Endothelial cell of umbilical vein (primary cell): ENCODE measurements around the gene TIMM17A. TPM values are rescaled to one million over a fixed set of nuclear protein-coding genes. Genes with fewer than 3 reads are reported as not detected.
"Not testable (repeated sequence)": the region's sequence is repeated elsewhere in the genome, so short reads cannot be mapped to it uniquely, and the experiment has no call there.

Experiments used
- BruUV-seq: library from RNA; stranded (reverse); fragments of 400-500 nt; replicated peaks from 2 replicates; lab custom pipeline; 2021; lab: Mats Ljungman, UMichigan
- CTCF ChIA-PET: fragments of 300-600, 350-600 bp; sonication (Branson Sonifier 250); formaldehyde crosslinking; loops from one replicate; lab custom pipeline; 2021; ENCODE audit warnings: antibody characterized with exemption, inconsistent platforms; lab: Charles Lee
- POLR2A ChIA-PET: fragments of 300-600, 350-600 bp; sonication (Branson Sonifier 250); formaldehyde crosslinking; loops from one replicate; lab custom pipeline; 2021; ENCODE audit warnings: antibody characterized with exemption, inconsistent platforms; lab: Charles Lee
- DNase-seq: peaks from one replicate; pipeline ENCODE4 v3.0.0-alpha.2; 2011; ENCODE audit warnings: low read depth, low spot score
- FAIRE-seq: peaks from 2 replicates; lab custom pipeline; 2011; peaks lifted over from hg19 to GRCh38; lab: Jason Lieb, UNC
- H2AFZ ChIP-seq: 2 replicates; pipeline ENCODE4 v1.6.0; 2012; ENCODE audit warnings: low read depth, low read length, control low read depth, inconsistent platforms
- H3K27ac ChIP-seq: 2 replicates; pipeline ENCODE4 v1.5.1; 2011; ENCODE audit warnings: low read depth, mild to moderate bottlenecking, control low read depth, low read length, moderate library complexity; ENCODE audit not compliant: insufficient read depth
- H3K27me3 ChIP-seq, 2 experiments: 2 replicates each; pipeline versions ENCODE4 v1.6.0 to v1.6.1; 2011; ENCODE audit warnings: low read length in 2 of 2, mixed read lengths in 1 of 2; ENCODE audit not compliant: control insufficient read depth in 2 of 2, insufficient read depth in 2 of 2
- H3K36me3 ChIP-seq, 2 experiments: 2 replicates in 1 of 2; 3 replicates in 1 of 2; pipeline ENCODE4 v1.5.1; 2011; ENCODE audit warnings: low read length in 2 of 2, mild to moderate bottlenecking in 1 of 2, moderate library complexity in 1 of 2; ENCODE audit not compliant: control insufficient read depth in 2 of 2, insufficient read depth in 2 of 2; ENCODE audit errors: extremely low read depth in 1 of 2
- H3K4me1 ChIP-seq: 3 replicates; pipeline ENCODE4 v1.5.1; 2011; ENCODE audit warnings: mild to moderate bottlenecking, low read length; ENCODE audit not compliant: control insufficient read depth, insufficient read depth; ENCODE audit errors: extremely low read depth
- H3K4me2 ChIP-seq: 2 replicates; pipeline ENCODE4 v1.6.1; 2011; ENCODE audit warnings: low read length, control low read depth, mixed read lengths; ENCODE audit not compliant: insufficient read depth
- H3K4me3 ChIP-seq, 3 experiments: fragments of 200-600 bp in 1 of 3; sonication (generic), shearing (Covaris generic) in 1 of 3; replicated peaks in 1 of 3; 2 replicates each; pipeline ENCODE4 v1.5.1; 2011 to 2016; ENCODE audit warnings: control low read depth in 3 of 3, low read length in 3 of 3, mild to moderate bottlenecking in 2 of 3, inconsistent platforms in 1 of 3, low read depth in 1 of 3, moderate library complexity in 1 of 3; ENCODE audit not compliant: insufficient read depth in 1 of 3
- H3K79me2 ChIP-seq: 2 replicates; pipeline ENCODE4 v1.6.0; 2012; ENCODE audit warnings: low read length, inconsistent platforms; ENCODE audit not compliant: control insufficient read depth, insufficient read depth
- H3K9ac ChIP-seq: replicated peaks from 2 replicates; pipeline ENCODE3; 2011; ENCODE audit warnings: low read length, control low read depth; ENCODE audit not compliant: insufficient read depth; ENCODE audit errors: extremely low read depth
- H3K9me1 ChIP-seq: replicated peaks from 3 replicates; pipeline ENCODE4 v1.6.0; 2011; ENCODE audit warnings: mild to moderate bottlenecking, low read length; ENCODE audit not compliant: control insufficient read depth, insufficient read depth; ENCODE audit errors: extremely low read depth
- H3K9me3 ChIP-seq: replicated peaks from 2 replicates; pipeline ENCODE4 v1.5.1; 2012; ENCODE audit warnings: low read length, inconsistent platforms; ENCODE audit not compliant: control insufficient read depth, insufficient read depth
- H4K20me1 ChIP-seq: replicated peaks from 2 replicates; pipeline ENCODE3; 2011; ENCODE audit warnings: mild to moderate bottlenecking, low read length; ENCODE audit not compliant: control insufficient read depth, insufficient read depth; ENCODE audit errors: extremely low read depth
- CTCF ChIP-seq, 2 donors: IDR thresholded peaks; 1 replicate in 1 of 2; 2 replicates in 1 of 2; pipeline ENCODE4 v1.5.1; 2011; ENCODE audit warnings: low read length in 2 of 2, mild to moderate bottlenecking in 2 of 2, moderate library complexity in 2 of 2, control low read depth in 1 of 2, inconsistent platforms in 1 of 2, low read depth in 1 of 2; ENCODE audit not compliant: insufficient read depth in 1 of 2; ENCODE audit errors: extremely low read depth in 1 of 2
- EZH2 ChIP-seq: IDR thresholded peaks from 2 replicates; pipeline ENCODE4 v1.6.1; 2012; ENCODE audit warnings: borderline replicate concordance, low read depth, mild to moderate bottlenecking, moderate library complexity, low read length, inconsistent platforms; ENCODE audit not compliant: severe bottlenecking
- FOS ChIP-seq: IDR thresholded peaks from 2 replicates; pipeline ENCODE4 v1.6.1; 2011; ENCODE audit warnings: mild to moderate bottlenecking, low read length, moderate library complexity, borderline replicate concordance; ENCODE audit not compliant: insufficient read depth
- GATA2 ChIP-seq: IDR thresholded peaks from 2 replicates; pipeline ENCODE4 v1.7.0; 2011; ENCODE audit warnings: low read depth, mild to moderate bottlenecking, moderate library complexity, mixed read lengths, low read length; ENCODE audit not compliant: insufficient read length, insufficient read depth
- JUN ChIP-seq: IDR thresholded peaks from 2 replicates; pipeline ENCODE4 v1.6.1; 2011; ENCODE audit warnings: borderline replicate concordance, low read depth; ENCODE audit not compliant: insufficient read length, insufficient read depth
- MYC ChIP-seq: IDR thresholded peaks from one replicate; pipeline ENCODE4 v1.6.1; 2011; ENCODE audit warnings: mild to moderate bottlenecking, low read depth, low read length
- POLR2A ChIP-seq: IDR thresholded peaks from 2 replicates; pipeline ENCODE4 v1.6.1; 2012; ENCODE audit warnings: low read depth, mild to moderate bottlenecking, control low read depth, low read length
- POLR2AphosphoS5 ChIP-seq: IDR thresholded peaks from 2 replicates; pipeline ENCODE4 v1.6.1; 2012; ENCODE audit warnings: low read depth, mild to moderate bottlenecking, control low read depth, low read length, moderate library complexity; ENCODE audit not compliant: insufficient read depth
- dilution Hi-C: fragments of 300-500 bp; cut with MboI; formaldehyde crosslinking; loops from one replicate; pipeline ENCODE4 v1.15.0; 2019; ENCODE audit warnings: low sequenced_read_pairs; ENCODE audit not compliant: extremely low pct_ligation_motif_present
- intact Hi-C: fragments of 100-400 bp; cut with micrococcal nuclease; formaldehyde crosslinking; loops from one replicate; pipeline ENCODE4 v1.10.0; 2022
- polyA plus RNA-seq, 4 experiments: library from polyadenylated mRNA; depleted of rRNA in 3 of 4; stranded (reverse) in 3 of 4; unstranded in 1 of 4; fragments of >200 nt; gene quantifications; 2 replicates each; pipeline versions ENCODE4 v1.2.1 to v1.2.3, GENCODE V29; 2011 to 2012; ENCODE audit warnings: missing spikeins in 1 of 4
- total RNA-seq: library from RNA; stranded (reverse); gene quantifications from 2 replicates; pipeline ENCODE4 v1.2.3, GENCODE V29; 2021
- TF ChIP-seq, protein P1 (sequence below): IDR thresholded peaks from 2 replicates; pipeline ENCODE4 v1.6.1; 2011; ENCODE audit not compliant: insufficient read depth, insufficient read length

The TIMM17A gene
- total and polyA plus RNA-seq, 2 donors (not counting 3 experiments of a cell fraction or from before 2014, with no cell fraction given): 57.9 to 105 TPM

GRCh38 chr1:201958348-201958747 is 3.0 kb downstream of the TIMM17A start:
- no peak for TF ChIP-seq CTCF (IDR thresholded peaks at IDR 0.05; ENCODE audit: extremely low read depth in 1 of 2, insufficient read depth in 1 of 2, low read depth in 1 of 2, low read length in 2 of 2)
- TF ChIP-seq JUN: no peak
- no peak for TF ChIP-seq POLR2AphosphoS5
- TF ChIP-seq POLR2A: no peak
- no peak for TF ChIP-seq FOS
- TF ChIP-seq EZH2: no peak
- TF ChIP-seq MYC: no peak
- TF ChIP-seq, protein P1, sequence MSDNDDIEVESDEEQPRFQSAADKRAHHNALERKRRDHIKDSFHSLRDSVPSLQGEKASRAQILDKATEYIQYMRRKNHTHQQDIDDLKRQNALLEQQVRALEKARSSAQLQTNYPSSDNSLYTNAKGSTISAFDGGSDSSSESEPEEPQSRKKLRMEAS: no peak
- TF ChIP-seq GATA2: no peak
- ChIA-PET CTCF (interaction anchor here (0.9 to 5.7 kb wide), 3 partner anchors 13 to 63 kb away, joined by 3 to 54 read pairs (median 4); no protein-coding TSS in a partner anchor), POLR2A (no interaction called here)
- no peak overlapping the region for H3K4me2 ChIP-seq
- no peak overlapping the region for H3K4me3 ChIP-seq
- H3K79me2 ChIP-seq: peaks cover 27% of the 10 kb centered on the region
- dilution Hi-C loops (no loop called here), intact Hi-C loops (loop anchor here (10.0 kb wide), 1 partner anchor 424 kb away; the partner anchor contains the start of gene NAV1)
- no peak overlapping the region for H3K9ac ChIP-seq
- no peaks in the 10 kb centered on the region for H3K9me3 ChIP-seq
- H3K9me1 ChIP-seq: no peaks in the 10 kb centered on the region
- no peaks in the 10 kb centered on the region for H4K20me1 ChIP-seq
- BruUV-seq: no TSS peak
- no peak overlapping the region for H2AFZ ChIP-seq
- H3K27me3 ChIP-seq: no peaks in the 10 kb centered on the region
- peaks cover 5 to 6% of the 10 kb centered on the region in 2 experiments for H3K36me3 ChIP-seq
- FAIRE-seq (no peak), DNase-seq (no peak)
- H3K27ac ChIP-seq: no peak overlapping the region
- H3K4me1 ChIP-seq: peaks cover 10% of the 10 kb centered on the region

DNA sequence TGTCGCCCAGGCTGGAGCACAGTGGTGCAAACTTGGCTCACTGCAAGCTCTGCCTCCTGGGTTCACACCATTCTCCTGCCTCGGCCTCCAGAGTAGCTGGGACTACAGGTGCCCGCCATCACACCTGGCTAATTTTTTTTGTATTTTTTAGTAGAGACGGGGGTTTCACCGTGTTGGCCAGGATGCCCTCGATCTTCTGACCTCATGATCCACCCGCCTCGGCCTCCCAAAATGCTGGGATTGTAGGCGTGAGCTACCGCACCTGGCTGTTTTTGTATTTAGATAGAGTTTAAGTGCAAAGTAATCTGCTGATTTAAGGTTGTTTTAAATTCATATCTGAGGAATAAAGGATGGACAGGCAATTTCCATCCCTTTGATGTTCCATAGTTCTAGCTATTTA is 7.1 kb downstream of the TIMM17A start:
- dilution Hi-C loops, H3K4me2 ChIP-seq, H3K4me3 ChIP-seq, FAIRE-seq, H3K27ac ChIP-seq, intact Hi-C loops, DNase-seq, H2AFZ ChIP-seq, H3K9me1 ChIP-seq, H4K20me1 ChIP-seq, H3K9ac ChIP-seq, POLR2A ChIA-PET, H3K27me3 ChIP-seq, H3K4me1 ChIP-seq, H3K9me3 ChIP-seq, BruUV-seq: not testable (repeated sequence)
- H3K79me2 ChIP-seq: peaks cover 11% of the 10 kb centered on the region
- CTCF ChIA-PET: interaction anchor here (1.0 to 15.9 kb wide), 3 partner anchors 10 to 85 kb away, joined by 4 to 577 read pairs (median 8); no protein-coding TSS in a partner anchor
- H3K36me3 ChIP-seq: peaks cover 14 to 15% of the 10 kb centered on the region in 2 experiments
